Neural progenitor cell (in vitro differentiated cells): Measurements from ENCODE around the gene ANKRD60. TPM values are rescaled to one million over a fixed set of nuclear protein-coding genes. Genes with fewer than 3 reads are reported as not detected.

Experiments
- DNase-seq: peaks from one replicate; pipeline ENCODE4 v3.0.0-alpha.2; 2016; ENCODE audit warnings: low spot score
- H2AFZ ChIP-seq: fragments of 200-600 bp; sonication (generic); replicated peaks from 2 replicates; pipeline ENCODE4 v1.6.1; 2016; ENCODE audit warnings: antibody characterized with exemption
- H3F3A ChIP-seq: fragments of 200-600 bp; sonication (generic); 2 replicates; pipeline ENCODE4 v1.6.1; 2016; ENCODE audit warnings: antibody characterized with exemption, low read depth
- H3K27ac ChIP-seq: fragments of 200-600 bp; sonication (generic); 2 replicates; pipeline ENCODE4 v1.5.1; 2016; ENCODE audit warnings: mild to moderate bottlenecking
- H3K27me3 ChIP-seq: fragments of 200-600 bp; sonication (generic); 2 replicates; pipeline ENCODE4 v1.6.1; 2016; ENCODE audit warnings: mild to moderate bottlenecking, moderate library complexity
- H3K36me3 ChIP-seq: fragments of 200-600 bp; sonication (generic); 2 replicates; pipeline ENCODE4 v1.5.1; 2016
- H3K4me1 ChIP-seq: fragments of 200-600 bp; sonication (generic); 2 replicates; pipeline ENCODE4 v1.6.1; 2016; ENCODE audit warnings: mixed run types
- H3K4me2 ChIP-seq: fragments of 200-600 bp; sonication (generic); 2 replicates; pipeline ENCODE4 v1.6.1; 2016
- H3K4me3 ChIP-seq: fragments of 200-600 bp; sonication (generic); 2 replicates; pipeline ENCODE4 v1.5.1; 2016
- H3K79me2 ChIP-seq: fragments of 200-600 bp; sonication (generic); 2 replicates; pipeline ENCODE4 v1.6.1; 2016; ENCODE audit warnings: low read depth
- H3K9ac ChIP-seq: fragments of 200-600 bp; sonication (generic); 2 replicates; pipeline ENCODE4 v1.6.1; 2016
- H3K9me3 ChIP-seq: fragments of 200-600 bp; sonication (generic); 2 replicates; pipeline ENCODE4 v1.5.1; 2016; ENCODE audit warnings: low read depth
- H4K20me1 ChIP-seq: fragments of 200-600 bp; sonication (generic); 2 replicates; pipeline ENCODE4 v1.6.1; 2016; ENCODE audit warnings: low read depth
- H3K27ac Mint-ChIP-seq: 3 replicates; pipeline ENCODE4 v1.8.0; 2021; ENCODE audit warnings: mixed read lengths
- H3K27me3 Mint-ChIP-seq: 2 replicates; pipeline ENCODE4 v1.8.0; 2022; ENCODE audit warnings: low read depth, mild to moderate bottlenecking, inconsistent platforms, moderate library complexity, mixed read lengths; ENCODE audit not compliant: insufficient read depth
- H3K36me3 Mint-ChIP-seq: 3 replicates; pipeline ENCODE4 v1.8.0; 2021; ENCODE audit warnings: mixed read lengths
- H3K4me1 Mint-ChIP-seq: 3 replicates; pipeline ENCODE4 v1.8.0; 2021; ENCODE audit warnings: mixed read lengths
- H3K4me3 Mint-ChIP-seq: 3 replicates; pipeline ENCODE4 v1.8.0; 2021; ENCODE audit warnings: mild to moderate bottlenecking, moderate library complexity, mixed read lengths
- H3K9me3 Mint-ChIP-seq: 3 replicates; pipeline ENCODE4 v1.8.0; 2020; ENCODE audit warnings: mixed read lengths
- CTCF ChIP-seq: fragments of 200-600 bp; sonication (generic); IDR thresholded peaks from 2 replicates; pipeline ENCODE4 v1.5.1; 2017; ENCODE audit warnings: antibody characterized with exemption, mild to moderate bottlenecking
- EZH2 ChIP-seq: fragments of 200-600 bp; sonication (generic); IDR thresholded peaks from 2 replicates; pipeline ENCODE4 v1.6.1; 2017; ENCODE audit warnings: antibody characterized with exemption, mild to moderate bottlenecking, moderate library complexity
- EZH2phosphoT487 ChIP-seq: fragments of 200-600 bp; sonication (generic); IDR thresholded peaks from 2 replicates; pipeline ENCODE4 v1.6.1; 2017; ENCODE audit warnings: antibody characterized with exemption
- total RNA-seq: library from RNA; depleted of rRNA; stranded (reverse); fragments of >200 nt; gene quantifications from 2 replicates; pipeline ENCODE4 v1.2.3, GENCODE V29; 2015; ENCODE audit warnings: low replicate concordance

The ANKRD60 gene
- total RNA-seq, 1 donor from 2014 or later: not detected

GRCh38 chr20:58228103-58228483, 360 bp downstream of the ANKRD60 start:
- H3K27me3 Mint-ChIP-seq: peaks cover 45% of the 10 kb centered on the region
- no peak overlapping the region for H2AFZ ChIP-seq
- H3K36me3 Mint-ChIP-seq: no peaks in the 10 kb centered on the region
- H3K9me3 ChIP-seq: no peaks in the 10 kb centered on the region
- H3K9ac ChIP-seq: no peak overlapping the region
- no peaks in the 10 kb centered on the region for H3K79me2 ChIP-seq
- H3K4me3 ChIP-seq: peak overlapping the region; percentile 47
- peaks cover 6% of the 10 kb centered on the region for H3F3A ChIP-seq
- H3K4me3 Mint-ChIP-seq: peak overlapping the region; percentile 76
- no peaks in the 10 kb centered on the region for H3K36me3 ChIP-seq
- DNase-seq: peak; percentile 28
- no peak overlapping the region for H3K27ac Mint-ChIP-seq
- H3K27ac ChIP-seq: no peak overlapping the region
- peaks cover 15% of the 10 kb centered on the region for H3K4me1 Mint-ChIP-seq
- H3K27me3 ChIP-seq: peaks cover 71% of the 10 kb centered on the region
- H3K9me3 Mint-ChIP-seq: peaks cover 14% of the 10 kb centered on the region
- peaks cover 3% of the 10 kb centered on the region for H3K4me1 ChIP-seq
- TF ChIP-seq EZH2: no peak
- TF ChIP-seq EZH2phosphoT487: peak; percentile 13
- H4K20me1 ChIP-seq: peaks cover 18% of the 10 kb centered on the region
- H3K4me2 ChIP-seq: peak overlapping the region; percentile 82

DNA sequence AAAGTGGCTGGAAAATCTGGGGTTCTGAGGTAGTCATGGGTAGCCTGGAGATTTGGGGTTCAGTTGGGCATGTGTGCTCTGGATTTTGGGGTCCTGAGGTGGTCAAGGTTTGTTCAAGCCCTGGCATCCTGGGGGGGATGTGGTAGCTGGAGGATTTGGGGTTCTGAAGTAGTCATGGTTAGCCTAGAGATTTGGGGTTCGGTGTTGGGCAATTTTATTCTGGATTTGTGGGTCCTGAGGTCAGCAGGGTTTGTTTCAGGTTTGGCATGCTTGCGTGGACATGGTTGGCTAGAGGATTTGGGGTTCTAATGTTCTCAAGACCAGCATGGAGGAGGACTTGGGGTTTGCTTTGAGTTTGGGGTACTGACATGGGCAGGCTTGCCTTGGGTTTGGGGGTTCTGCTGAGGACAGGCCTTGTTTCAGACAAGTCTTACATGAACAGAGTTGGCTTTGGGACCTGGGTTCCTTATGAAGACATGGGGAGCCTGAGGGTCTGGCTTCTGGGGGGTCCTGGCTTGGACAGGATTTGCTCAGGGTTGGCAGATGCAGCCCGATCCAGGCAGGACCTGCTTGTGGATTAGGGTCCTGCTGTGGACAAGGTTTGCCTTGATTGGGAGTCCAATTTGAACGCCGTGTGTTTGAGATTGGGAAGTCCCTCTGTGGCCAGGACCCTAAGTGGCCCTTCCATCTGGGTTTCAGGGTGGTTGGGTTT, 906 bp downstream of the ANKRD60 start:
- H3K27ac Mint-ChIP-seq: no peak overlapping the region
- no peak for DNase-seq
- H3K27me3 ChIP-seq: peaks cover 71% of the 10 kb centered on the region
- H3K9me3 ChIP-seq: no peaks in the 10 kb centered on the region
- no peak overlapping the region for H2AFZ ChIP-seq
- H3K4me1 Mint-ChIP-seq: peaks cover 15% of the 10 kb centered on the region
- peaks cover 3% of the 10 kb centered on the region for H3K4me1 ChIP-seq
- H3K4me3 Mint-ChIP-seq: peak overlapping the region; percentile 76
- H3K36me3 Mint-ChIP-seq: no peaks in the 10 kb centered on the region
- H3K9ac ChIP-seq: no peak overlapping the region
- no peak overlapping the region for H3K4me3 ChIP-seq
- peaks cover 14% of the 10 kb centered on the region for H3K9me3 Mint-ChIP-seq
- H3K79me2 ChIP-seq: no peaks in the 10 kb centered on the region
- peaks cover 45% of the 10 kb centered on the region for H3K27me3 Mint-ChIP-seq
- H3K4me2 ChIP-seq: peak overlapping the region; percentile 82
- H3K27ac ChIP-seq: no peak overlapping the region
- peaks cover 18% of the 10 kb centered on the region for H4K20me1 ChIP-seq
- H3F3A ChIP-seq: peaks cover 6% of the 10 kb centered on the region
- TF ChIP-seq EZH2phosphoT487 (no peak), CTCF (no peak), EZH2 (no peak)
- no peaks in the 10 kb centered on the region for H3K36me3 ChIP-seq

DNA sequence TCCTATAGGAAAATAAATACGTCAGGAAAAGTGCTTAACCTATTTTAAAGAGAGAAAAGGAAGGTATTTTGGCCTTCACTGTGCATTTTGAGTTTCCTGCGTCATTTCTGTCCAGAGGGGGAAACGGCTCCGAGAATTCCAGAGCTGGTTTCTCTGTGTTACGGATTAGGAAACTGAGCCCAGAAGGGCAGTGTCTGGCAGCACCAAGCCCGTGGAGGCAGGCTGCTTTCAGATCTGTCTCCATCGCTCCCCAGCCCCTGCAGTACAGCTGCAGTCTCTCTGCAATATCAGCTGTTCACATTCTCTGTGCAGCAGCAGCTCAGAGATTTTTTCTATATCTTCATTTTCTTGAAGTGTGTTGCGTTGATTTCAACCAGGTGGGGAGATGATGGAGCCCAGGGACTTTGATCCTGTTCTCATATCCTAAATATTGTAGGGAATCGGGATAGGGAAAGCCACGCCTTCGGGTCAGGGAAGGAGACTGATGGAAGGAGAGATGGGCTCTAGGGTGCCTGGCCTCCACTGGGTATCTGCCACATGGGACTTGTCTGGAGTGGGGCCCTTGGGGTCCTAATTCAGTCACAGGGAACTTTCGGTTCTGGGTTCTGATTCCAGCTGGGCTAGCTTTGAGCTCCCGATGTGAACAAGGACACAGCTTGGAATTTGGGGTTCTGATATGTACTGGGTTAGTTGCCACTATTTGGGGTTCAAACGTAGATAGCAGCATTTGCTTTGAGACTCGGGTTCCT, 2.8 kb downstream of the ANKRD60 start:
- no peak overlapping the region for H3K27ac ChIP-seq
- peaks cover 61% of the 10 kb centered on the region for H3K27me3 ChIP-seq
- H4K20me1 ChIP-seq: no peaks in the 10 kb centered on the region
- H3K4me2 ChIP-seq: no peak overlapping the region
- H3K36me3 ChIP-seq: no peaks in the 10 kb centered on the region
- peaks cover 49% of the 10 kb centered on the region for H3K27me3 Mint-ChIP-seq
- no peak overlapping the region for H3K9ac ChIP-seq
- DNase-seq: no peak
- H3K4me1 ChIP-seq: peaks cover 3% of the 10 kb centered on the region
- peaks cover 15% of the 10 kb centered on the region for H3K4me1 Mint-ChIP-seq
- peaks cover 14% of the 10 kb centered on the region for H3K9me3 Mint-ChIP-seq
- no peak overlapping the region for H3K4me3 ChIP-seq
- H3F3A ChIP-seq: peaks cover 6% of the 10 kb centered on the region
- no peak overlapping the region for H2AFZ ChIP-seq
- H3K79me2 ChIP-seq: no peaks in the 10 kb centered on the region
- no peak overlapping the region for H3K4me3 Mint-ChIP-seq
- H3K9me3 ChIP-seq: no peaks in the 10 kb centered on the region
- H3K36me3 Mint-ChIP-seq: no peaks in the 10 kb centered on the region
- TF ChIP-seq CTCF: no peak
- TF ChIP-seq EZH2: no peak
- TF ChIP-seq EZH2phosphoT487: no peak
- H3K27ac Mint-ChIP-seq: no peak overlapping the region
